ENCODE measurements around the gene GGACT.

GRCh38 chr13:100633461-100633860, 44.9 kb upstream of the GGACT start:
- TF ChIP-seq GATA3 (IDR thresholded peaks at IDR 0.05; ENCODE audit: low read depth, low read length), result no peak
- TF ChIP-seq GATA2 (IDR thresholded peaks at IDR 0.05; ENCODE audit: low read depth, low read length), result no peak
